B cell (primary cell): ENCODE data around the gene CEP164. TPM values are rescaled to one million over a fixed set of nuclear protein-coding genes. Genes with fewer than 3 reads are reported as not detected.

ENCODE experiments used
- ATAC-seq: fragments of 200-7000 bp; cut with Tn5 transposase; one replicate; pipeline ENCODE4 v1.10.0; 2021; ENCODE audit warnings: low read depth, mild to moderate bottlenecking, moderate number of reproducible peaks, moderate library complexity
- CTCF ChIA-PET: fragments of 350-600 bp; sonication (Branson Sonifier 250); formaldehyde crosslinking; loops from one replicate; lab custom pipeline; 2021; ENCODE audit warnings: antibody characterized with exemption, inconsistent platforms; lab: Charles Lee
- POLR2A ChIA-PET: fragments of 350-600 bp; sonication (Branson Sonifier 250); formaldehyde crosslinking; loops from one replicate; lab custom pipeline; 2021; ENCODE audit warnings: antibody characterized with exemption; lab: Charles Lee
- DNase-seq: peaks from one replicate; pipeline ENCODE4 v3.0.0; 2013
- H2AFZ ChIP-seq: 2 replicates; pipeline ENCODE4 v1.6.1; 2012; ENCODE audit warnings: mild to moderate bottlenecking, low read depth, low read length; ENCODE audit not compliant: insufficient read depth, poor library complexity, severe bottlenecking
- H3K27ac ChIP-seq, 2 donors: 1 replicate in 1 of 2; 2 replicates in 1 of 2; pipeline ENCODE4 v1.5.1; 2012 to 2013; ENCODE audit warnings: low read length in 2 of 2, mild to moderate bottlenecking in 2 of 2, moderate library complexity in 1 of 2
- H3K27me3 ChIP-seq, 4 experiments: fragments of 200-600 bp in 1 of 4; sonication (generic) in 1 of 4; replicated peaks in 1 of 4; 1 replicate in 2 of 4; 2 replicates in 2 of 4; pipeline versions ENCODE4 v1.6.1 to v1.7.0; 2013 to 2016; ENCODE audit warnings: low read length in 3 of 4, mild to moderate bottlenecking in 2 of 4, mixed read lengths in 1 of 4, moderate library complexity in 1 of 4; ENCODE audit not compliant: insufficient read depth in 4 of 4, control insufficient read depth in 3 of 4; ENCODE audit errors: control extremely low read depth in 1 of 4
- H3K36me3 ChIP-seq, 2 experiments: replicated peaks in 1 of 2; 1 replicate in 1 of 2; 2 replicates in 1 of 2; pipeline versions ENCODE4 v1.6.1 to v1.7.1; 2013; ENCODE audit warnings: low read length in 1 of 2; ENCODE audit not compliant: insufficient read depth in 2 of 2, control insufficient read depth in 1 of 2; ENCODE audit errors: control extremely low read depth in 1 of 2, extremely low read depth in 1 of 2
- H3K4me1 ChIP-seq, 2 donors: fragments of 200-600 bp in 1 of 2; sonication (generic) in 1 of 2; 1 replicate in 1 of 2; 2 replicates in 1 of 2; pipeline versions ENCODE4 v1.5.1 to v1.6.1; 2013 to 2017; ENCODE audit warnings: low read length in 2 of 2; ENCODE audit not compliant: control insufficient read depth in 2 of 2, insufficient read depth in 2 of 2
- H3K4me2 ChIP-seq: replicated peaks from 2 replicates; pipeline ENCODE3; 2012; ENCODE audit warnings: mild to moderate bottlenecking, low read depth, low read length; ENCODE audit not compliant: poor library complexity, severe bottlenecking
- H3K4me3 ChIP-seq, 5 experiments: fragments of 200-600 bp in 1 of 5; sonication (generic) in 1 of 5; 1 replicate in 3 of 5; 2 replicates in 2 of 5; pipeline versions ENCODE4 v1.5.1 to v1.7.0; 2011 to 2016; ENCODE audit warnings: low read length in 4 of 5, mild to moderate bottlenecking in 4 of 5, low read depth in 2 of 5, control low read depth in 1 of 5, moderate library complexity in 1 of 5; ENCODE audit not compliant: insufficient read depth in 1 of 5; ENCODE audit errors: control extremely low read depth in 1 of 5, extremely low read depth in 1 of 5
- H3K79me2 ChIP-seq: fragments of 200-600 bp; sonication (generic); one replicate; pipeline ENCODE4 v1.6.0; 2016; ENCODE audit warnings: low read length; ENCODE audit not compliant: control insufficient read depth, insufficient read depth
- H3K9ac ChIP-seq: fragments of 200-600 bp; sonication (generic); 2 replicates; pipeline ENCODE4 v1.6.1; 2017; ENCODE audit warnings: mild to moderate bottlenecking, low read length, moderate library complexity
- H3K9me3 ChIP-seq, 3 donors: one replicate each; pipeline versions ENCODE4 v1.6.1 to v1.7.1; 2013; ENCODE audit warnings: low read length in 2 of 3; ENCODE audit not compliant: control insufficient read depth in 2 of 3, insufficient read depth in 1 of 3; ENCODE audit errors: control extremely low read depth in 1 of 3
- H4K20me1 ChIP-seq: 2 replicates; pipeline ENCODE4 v1.6.0; 2012; ENCODE audit warnings: mild to moderate bottlenecking, low read length; ENCODE audit not compliant: insufficient read depth, control insufficient read depth, poor library complexity, severe bottlenecking
- H3K27ac Mint-ChIP-seq: one replicate; pipeline ENCODE4 v1.8.0; 2021; ENCODE audit warnings: mixed read lengths
- H3K27me3 Mint-ChIP-seq: one replicate; pipeline ENCODE4 v1.8.0; 2021; ENCODE audit warnings: mixed read lengths
- H3K4me1 Mint-ChIP-seq: one replicate; pipeline ENCODE4 v1.8.0; 2021; ENCODE audit warnings: mixed read lengths
- H3K4me3 Mint-ChIP-seq: one replicate; pipeline ENCODE4 v1.8.0; 2021; ENCODE audit warnings: mixed read lengths
- H3K9me3 Mint-ChIP-seq: one replicate; pipeline ENCODE4 v1.8.0; 2022; ENCODE audit warnings: mixed read lengths; ENCODE audit not compliant: insufficient read depth
- EZH2 ChIP-seq: IDR thresholded peaks from 2 replicates; pipeline ENCODE4 v1.6.1; 2012; ENCODE audit warnings: borderline replicate concordance, low read depth, mild to moderate bottlenecking, moderate library complexity, low read length; ENCODE audit not compliant: insufficient read depth, poor library complexity, severe bottlenecking
- WGBS: methylation state at CpG from one replicate; pipeline ENCODE4 v1.1.5; 2013; ENCODE audit warnings: missing lambda C conversion rate; ENCODE audit not compliant: insufficient coverage; 5-methylcytosine and 5-hydroxymethylcytosine counted together
- intact Hi-C: fragments of 100-400 bp; cut with micrococcal nuclease; formaldehyde crosslinking; loops from one replicate; pipeline ENCODE4 v1.10.0; 2022
- polyA plus RNA-seq: library from polyadenylated mRNA; depleted of rRNA; stranded (reverse); fragments of >200 nt; gene quantifications from 2 replicates; pipeline ENCODE4 v1.2.3, GENCODE V29; 2012
- total RNA-seq, 2 donors: library from RNA; stranded (reverse); fragments of 120-200 nt in 1 of 2; gene quantifications; 1 replicate in 1 of 2; 2 replicates in 1 of 2; pipeline versions ENCODE4 v1.2.3 to v1.2.4, GENCODE V29; 2013 to 2022
- TF ChIP-seq, protein P1 (sequence below): fragments of 200-600 bp; IDR thresholded peaks from one replicate; pipeline ENCODE4 v1.8.0; 2022; ENCODE audit warnings: antibody characterized with exemption, mild to moderate bottlenecking

The CEP164 gene
- total and polyA plus RNA-seq, 2 donors (not counting 1 experiment from before 2014, with no cell fraction given), result 31.5 to 54.8 TPM

DNA sequence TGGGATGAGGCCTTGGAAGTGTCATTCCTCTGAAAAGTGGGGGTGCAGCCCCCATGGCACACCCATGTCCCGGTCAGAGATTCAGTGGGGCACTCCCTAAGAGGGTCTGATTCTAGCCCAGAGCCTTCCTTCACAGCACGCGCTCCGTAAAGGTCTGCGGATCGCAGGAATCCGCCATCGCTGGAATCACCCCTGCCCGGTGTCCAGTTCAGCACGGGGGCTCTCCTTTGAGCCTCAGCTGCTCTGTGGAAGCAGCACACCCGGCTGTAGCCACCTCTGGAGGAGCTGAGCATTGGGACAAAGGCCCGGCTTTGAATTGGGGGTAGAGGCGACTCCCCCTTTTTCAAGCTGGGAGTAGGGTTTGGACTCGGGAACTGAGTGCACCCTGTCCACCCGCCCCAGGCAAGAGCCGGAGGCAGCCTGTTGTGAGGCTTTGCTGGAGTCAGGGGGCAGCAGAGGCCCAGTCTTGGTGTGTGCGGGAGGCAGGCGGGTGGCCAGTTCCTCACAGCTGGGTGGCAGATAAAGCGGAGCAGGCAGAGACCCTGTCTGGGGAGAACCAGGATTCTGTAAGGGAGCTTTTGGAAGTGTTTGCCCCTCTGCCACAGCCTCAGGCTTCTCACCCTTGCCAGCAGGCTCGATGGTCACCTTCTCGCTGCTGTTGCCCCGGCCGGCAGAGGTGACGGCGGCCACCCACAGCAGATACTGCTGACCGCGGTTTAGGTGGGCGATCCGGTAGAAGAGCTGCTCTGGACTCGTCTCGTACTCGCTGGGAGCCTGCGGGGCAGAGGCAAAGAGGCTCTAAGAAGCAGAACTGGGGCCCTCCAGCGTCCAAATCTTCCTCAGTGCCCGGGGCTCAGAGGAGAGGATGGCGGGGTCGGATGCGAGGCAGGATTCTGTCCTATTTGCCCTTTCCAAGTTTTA is 115.9 kb downstream of the CEP164 start:
- ChIA-PET POLR2A (no interaction called here), CTCF (interaction anchor here (0.9 kb wide), 1 partner anchor 18 kb away, joined by 3 read pairs; no protein-coding TSS in a partner anchor)
- H3K4me3 Mint-ChIP-seq, result no peak overlapping the region

GRCh38 chr11:117444256-117444655 is 116.6 kb downstream of the CEP164 start:
- intact Hi-C loops, result no loop called here
- no peak overlapping the region for H3K4me2 ChIP-seq
- POLR2A ChIA-PET, result no interaction called here
- H3K27me3 ChIP-seq, result peaks cover 0 to 9% (median under 1%) of the 10 kb centered on the region in 4 experiments
- H3K27me3 Mint-ChIP-seq, result peaks cover 40% of the 10 kb centered on the region
- H2AFZ ChIP-seq, result no peak overlapping the region
- no peak overlapping the region for H3K27ac Mint-ChIP-seq
- DNase-seq (no peak), ATAC-seq (no peak)
- no peaks in the 10 kb centered on the region for H3K4me1 Mint-ChIP-seq
- H3K36me3 ChIP-seq, result no peaks in the 10 kb centered on the region
- no peak overlapping the region for H3K9ac ChIP-seq
- H3K9me3 ChIP-seq, result no peaks in the 10 kb centered on the region
- TF ChIP-seq, protein P1, sequence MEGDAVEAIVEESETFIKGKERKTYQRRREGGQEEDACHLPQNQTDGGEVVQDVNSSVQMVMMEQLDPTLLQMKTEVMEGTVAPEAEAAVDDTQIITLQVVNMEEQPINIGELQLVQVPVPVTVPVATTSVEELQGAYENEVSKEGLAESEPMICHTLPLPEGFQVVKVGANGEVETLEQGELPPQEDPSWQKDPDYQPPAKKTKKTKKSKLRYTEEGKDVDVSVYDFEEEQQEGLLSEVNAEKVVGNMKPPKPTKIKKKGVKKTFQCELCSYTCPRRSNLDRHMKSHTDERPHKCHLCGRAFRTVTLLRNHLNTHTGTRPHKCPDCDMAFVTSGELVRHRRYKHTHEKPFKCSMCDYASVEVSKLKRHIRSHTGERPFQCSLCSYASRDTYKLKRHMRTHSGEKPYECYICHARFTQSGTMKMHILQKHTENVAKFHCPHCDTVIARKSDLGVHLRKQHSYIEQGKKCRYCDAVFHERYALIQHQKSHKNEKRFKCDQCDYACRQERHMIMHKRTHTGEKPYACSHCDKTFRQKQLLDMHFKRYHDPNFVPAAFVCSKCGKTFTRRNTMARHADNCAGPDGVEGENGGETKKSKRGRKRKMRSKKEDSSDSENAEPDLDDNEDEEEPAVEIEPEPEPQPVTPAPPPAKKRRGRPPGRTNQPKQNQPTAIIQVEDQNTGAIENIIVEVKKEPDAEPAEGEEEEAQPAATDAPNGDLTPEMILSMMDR, result no peak
- TF ChIP-seq EZH2, result no peak
- H3K4me3 ChIP-seq, result no peak overlapping the region
- WGBS, result 89% methylated on average over 3 of the region's 8 CpGs
- no peaks in the 10 kb centered on the region for H3K4me1 ChIP-seq
- no peaks in the 10 kb centered on the region for H3K9me3 Mint-ChIP-seq
- no peaks in the 10 kb centered on the region for H4K20me1 ChIP-seq
- no peaks in the 10 kb centered on the region for H3K79me2 ChIP-seq
- H3K4me3 Mint-ChIP-seq, result no peak overlapping the region
- CTCF ChIA-PET, result no interaction called here
- H3K27ac ChIP-seq, result no peak overlapping the region

More for the DNA sequence above, 115.9 kb downstream of the CEP164 start:
- Mint-ChIP-seq H3K27me3 (peaks cover 40% of the 10 kb centered on the region), H3K4me1 (no peaks in the 10 kb centered on the region), H3K9me3 (no peaks in the 10 kb centered on the region), H3K27ac (no peak overlapping the region)
- no peak for DNase-seq
- H3K9ac ChIP-seq, result no peak overlapping the region
- peaks cover 0 to 6% (median under 1%) of the 10 kb centered on the region in 4 experiments for H3K27me3 ChIP-seq
- WGBS, result 51% methylated on average over 37 of the region's 38 CpGs
- intact Hi-C loops, result no loop called here
- H3K4me1 ChIP-seq, result no peaks in the 10 kb centered on the region
- no peak overlapping the region for H3K4me2 ChIP-seq
- H3K79me2 ChIP-seq, result no peaks in the 10 kb centered on the region
- no peaks in the 10 kb centered on the region for H3K9me3 ChIP-seq
- no peaks in the 10 kb centered on the region for H3K36me3 ChIP-seq
- H3K4me3 ChIP-seq, result no peak overlapping the region
- TF ChIP-seq, protein P1, result no peak
- no peak overlapping the region for H2AFZ ChIP-seq
- H3K27ac ChIP-seq, result no peak overlapping the region
- ATAC-seq, result no peak
- H4K20me1 ChIP-seq, result no peaks in the 10 kb centered on the region
